Measurements from ENCODE around the gene HES4.

The HES4 gene, protein sequence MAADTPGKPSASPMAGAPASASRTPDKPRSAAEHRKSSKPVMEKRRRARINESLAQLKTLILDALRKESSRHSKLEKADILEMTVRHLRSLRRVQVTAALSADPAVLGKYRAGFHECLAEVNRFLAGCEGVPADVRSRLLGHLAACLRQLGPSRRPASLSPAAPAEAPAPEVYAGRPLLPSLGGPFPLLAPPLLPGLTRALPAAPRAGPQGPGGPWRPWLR

DNA sequence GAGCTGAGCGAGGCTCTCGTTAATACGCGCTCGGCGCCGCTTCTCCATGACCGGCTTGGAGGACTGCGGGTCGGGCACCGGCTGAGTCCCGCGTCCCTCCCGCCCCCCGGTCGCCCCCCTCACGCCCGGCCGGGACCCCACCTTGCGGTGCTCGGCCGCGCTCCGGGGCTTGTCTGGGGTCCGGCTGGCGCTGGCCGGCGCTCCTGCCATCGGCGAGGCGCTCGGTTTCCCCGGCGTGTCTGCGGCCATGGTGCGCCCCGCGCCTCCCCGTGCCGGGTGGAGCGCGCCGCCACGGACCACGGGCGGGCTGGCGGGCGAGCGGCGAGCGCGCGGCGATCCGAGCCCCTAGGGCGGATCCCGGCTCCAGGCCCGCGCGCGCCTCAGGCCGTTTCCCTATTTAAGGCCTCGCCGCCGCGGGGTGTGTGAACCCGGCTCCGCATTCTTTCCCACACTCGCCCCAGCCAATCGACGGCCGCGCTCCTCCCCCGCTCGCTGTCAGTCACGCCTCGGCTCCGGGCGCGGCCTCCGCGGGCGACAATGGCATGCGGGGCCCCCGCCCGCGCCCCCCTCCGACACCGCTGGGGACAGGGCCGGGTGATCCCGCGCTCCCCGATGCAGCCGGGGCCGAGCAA is at the start of gene HES4:
Gene HES4 (minus strand): TSS at position 373 of the 632 bp plus-strand sequence. CDS start 124 bp downstream, at position 249.
- peak; percentile 94 for DNase-seq (ENCODE audit: low spot score)

DNA sequence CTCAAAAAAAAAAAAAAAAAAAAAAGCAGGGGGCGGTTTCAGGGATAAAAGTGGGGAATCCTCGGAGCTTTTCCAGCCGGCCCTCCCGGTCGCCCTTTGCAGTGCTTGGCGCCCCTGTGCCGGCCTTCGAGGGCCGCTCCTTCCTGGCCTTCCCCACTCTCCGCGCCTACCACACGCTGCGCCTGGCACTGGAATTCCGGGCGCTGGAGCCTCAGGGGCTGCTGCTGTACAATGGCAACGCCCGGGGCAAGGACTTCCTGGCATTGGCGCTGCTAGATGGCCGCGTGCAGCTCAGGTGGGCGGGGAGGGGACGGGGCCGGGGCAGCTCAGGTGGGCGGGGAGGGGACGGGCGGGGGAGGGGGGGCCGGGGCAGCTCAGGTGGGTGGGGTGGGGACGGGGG is 48.9 kb upstream of the HES4 start:
- no peak for DNase-seq (ENCODE audit: low spot score)

DNA sequence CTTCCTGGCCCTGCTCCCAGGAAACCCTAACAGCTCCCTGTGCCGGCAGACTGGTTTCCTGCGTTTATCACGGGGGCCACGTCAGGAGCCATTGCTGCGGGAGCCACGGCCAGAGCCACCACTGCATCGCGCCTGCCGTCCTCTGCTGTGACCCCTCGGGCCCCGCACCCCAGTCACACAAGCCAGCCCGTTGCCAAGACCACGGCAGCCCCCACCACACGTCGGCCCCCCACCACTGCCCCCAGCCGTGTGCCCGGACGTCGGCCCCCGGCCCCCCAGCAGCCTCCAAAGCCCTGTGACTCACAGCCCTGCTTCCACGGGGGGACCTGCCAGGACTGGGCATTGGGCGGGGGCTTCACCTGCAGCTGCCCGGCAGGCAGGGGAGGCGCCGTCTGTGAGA is 48.1 kb upstream of the HES4 start:
- no peak for DNase-seq (ENCODE audit: low spot score)

DNA sequence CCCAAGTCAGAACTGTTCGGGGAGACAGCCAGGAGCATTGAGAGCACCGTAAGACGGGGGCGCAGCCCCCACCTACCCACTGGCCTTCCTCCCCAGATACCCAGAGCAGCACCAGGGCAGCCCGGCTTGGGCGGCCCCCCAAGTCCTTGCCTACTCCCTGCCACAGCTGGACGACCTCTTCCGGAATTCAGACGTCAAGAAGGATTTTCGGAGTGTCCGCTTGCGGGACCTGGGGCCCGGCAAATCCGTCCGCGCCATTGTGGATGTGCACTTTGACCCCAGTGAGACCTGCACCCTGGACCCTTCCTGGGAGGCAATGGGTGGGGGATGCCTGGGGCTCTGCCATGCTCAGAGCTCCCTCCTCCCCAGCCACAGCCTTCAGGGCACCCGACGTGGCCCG is 47.5 kb upstream of the HES4 start:
- no peak for DNase-seq (ENCODE audit: low spot score)

DNA sequence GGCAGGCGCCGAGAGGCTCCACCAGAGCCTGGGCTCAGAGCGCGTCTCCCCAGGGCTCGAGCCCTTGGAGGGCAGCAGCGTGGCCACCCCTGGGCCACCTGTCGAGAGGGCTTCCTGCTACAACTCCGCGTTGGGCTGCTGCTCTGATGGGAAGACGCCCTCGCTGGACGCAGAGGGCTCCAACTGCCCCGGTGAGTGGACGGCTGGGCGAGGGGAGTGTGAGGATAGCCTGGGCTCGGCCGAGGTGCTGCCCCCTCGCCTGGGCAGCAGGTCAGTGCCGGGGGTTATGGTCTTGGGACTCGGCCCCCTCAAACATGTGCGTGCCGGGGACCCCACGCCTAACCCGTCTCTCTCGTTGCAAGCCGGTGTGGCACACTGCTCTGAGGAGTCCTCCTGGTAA is 46.9 kb upstream of the HES4 start:
- DNase-seq (ENCODE audit: low spot score) = no peak

DNA sequence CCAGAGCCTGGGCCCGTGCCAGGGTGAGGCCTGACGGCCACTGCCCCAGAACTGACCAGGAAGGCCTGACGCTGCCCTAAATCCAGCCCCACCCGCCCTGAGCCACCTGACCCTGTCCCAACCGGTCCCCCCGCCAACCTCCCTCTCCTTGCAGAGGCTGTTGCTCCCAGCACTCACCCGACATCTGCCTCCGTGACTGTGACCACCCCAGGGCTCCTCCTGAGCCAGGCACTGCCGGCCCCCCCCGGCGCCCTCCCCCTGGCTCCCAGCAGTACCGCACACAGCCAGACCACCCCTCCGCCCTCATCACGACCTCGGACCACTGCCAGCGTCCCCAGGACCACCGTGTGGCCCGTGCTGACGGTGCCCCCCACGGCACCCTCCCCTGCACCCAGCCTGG is 46.3 kb upstream of the HES4 start:
- DNase-seq (ENCODE audit: low spot score) = no peak

DNA sequence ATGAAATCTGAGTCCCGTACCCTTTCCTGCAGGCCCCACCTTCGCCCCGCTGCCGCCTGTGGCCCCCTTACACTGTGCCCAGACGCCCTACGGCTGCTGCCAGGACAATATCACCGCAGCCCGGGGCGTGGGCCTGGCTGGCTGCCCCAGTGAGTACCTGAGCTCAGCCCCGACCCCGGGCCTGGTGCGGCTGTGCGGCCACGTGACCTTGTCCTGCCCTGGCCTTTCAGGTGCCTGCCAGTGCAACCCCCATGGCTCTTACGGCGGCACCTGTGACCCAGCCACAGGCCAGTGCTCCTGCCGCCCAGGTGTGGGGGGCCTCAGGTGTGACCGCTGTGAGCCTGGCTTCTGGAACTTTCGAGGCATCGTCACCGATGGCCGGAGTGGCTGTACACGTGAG is 45.2 kb upstream of the HES4 start:
- no peak for DNase-seq (ENCODE audit: low spot score)

DNA sequence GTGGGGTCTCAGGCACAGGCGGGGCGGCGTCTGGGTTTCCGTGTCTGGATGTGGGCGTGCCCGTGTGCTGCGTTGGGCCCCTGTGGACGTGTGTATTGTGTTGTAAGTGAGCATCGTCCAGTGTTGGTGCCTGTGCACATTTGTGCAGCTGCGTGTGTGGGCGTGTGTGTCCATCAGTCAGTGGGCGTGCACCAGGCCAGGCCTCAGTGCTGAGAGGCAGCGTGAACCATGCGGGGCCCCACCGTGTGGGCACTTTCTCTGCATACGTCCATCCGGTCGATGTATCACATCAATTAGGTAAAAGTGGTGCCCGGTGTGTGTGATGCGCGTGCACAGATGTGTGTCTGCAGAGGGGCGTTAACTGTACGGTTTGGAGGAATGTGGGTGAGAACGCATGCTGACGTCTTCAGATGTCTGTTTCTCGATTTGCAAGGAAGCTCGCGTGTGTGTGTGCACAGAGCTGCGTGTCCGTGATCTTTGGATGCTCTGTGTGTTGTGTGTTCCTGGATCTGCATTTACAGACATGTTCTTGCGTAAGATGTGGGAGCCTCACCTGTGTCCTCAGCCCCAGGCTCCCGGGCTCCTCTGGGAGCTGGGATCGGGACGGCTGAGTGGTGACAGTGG is 44.7 kb upstream of the HES4 start:
- DNase-seq (ENCODE audit: low spot score) = no peak

DNA sequence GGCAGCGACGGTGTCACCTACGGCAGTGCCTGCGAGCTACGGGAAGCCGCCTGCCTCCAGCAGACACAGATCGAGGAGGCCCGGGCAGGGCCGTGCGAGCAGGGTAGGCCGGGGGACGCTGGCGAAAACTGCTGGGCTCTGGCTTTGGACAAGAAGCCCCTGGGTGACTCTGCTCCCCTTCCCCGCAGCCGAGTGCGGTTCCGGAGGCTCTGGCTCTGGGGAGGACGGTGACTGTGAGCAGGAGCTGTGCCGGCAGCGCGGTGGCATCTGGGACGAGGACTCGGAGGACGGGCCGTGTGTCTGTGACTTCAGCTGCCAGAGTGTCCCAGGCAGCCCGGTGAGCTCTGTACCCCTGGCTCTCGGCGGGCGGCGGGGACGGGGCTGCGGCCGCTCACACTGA is 44.0 kb upstream of the HES4 start:
- no peak for DNase-seq (ENCODE audit: low spot score)

DNA sequence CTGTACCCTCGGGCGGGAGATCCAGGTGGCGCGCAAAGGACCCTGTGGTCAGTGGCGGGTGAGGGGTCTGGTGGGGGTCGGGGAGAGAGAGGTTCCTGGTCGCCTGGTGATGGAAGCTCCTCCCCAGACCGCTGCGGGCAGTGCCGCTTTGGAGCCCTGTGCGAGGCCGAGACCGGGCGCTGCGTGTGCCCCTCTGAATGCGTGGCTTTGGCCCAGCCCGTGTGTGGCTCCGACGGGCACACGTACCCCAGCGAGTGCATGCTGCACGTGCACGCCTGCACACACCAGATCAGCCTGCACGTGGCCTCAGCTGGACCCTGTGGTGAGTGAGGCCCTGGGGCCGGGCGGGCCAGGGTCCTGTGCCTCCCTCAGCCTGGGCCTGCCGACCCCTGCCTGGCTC is 43.5 kb upstream of the HES4 start:
- DNase-seq (ENCODE audit: low spot score) = no peak

DNA sequence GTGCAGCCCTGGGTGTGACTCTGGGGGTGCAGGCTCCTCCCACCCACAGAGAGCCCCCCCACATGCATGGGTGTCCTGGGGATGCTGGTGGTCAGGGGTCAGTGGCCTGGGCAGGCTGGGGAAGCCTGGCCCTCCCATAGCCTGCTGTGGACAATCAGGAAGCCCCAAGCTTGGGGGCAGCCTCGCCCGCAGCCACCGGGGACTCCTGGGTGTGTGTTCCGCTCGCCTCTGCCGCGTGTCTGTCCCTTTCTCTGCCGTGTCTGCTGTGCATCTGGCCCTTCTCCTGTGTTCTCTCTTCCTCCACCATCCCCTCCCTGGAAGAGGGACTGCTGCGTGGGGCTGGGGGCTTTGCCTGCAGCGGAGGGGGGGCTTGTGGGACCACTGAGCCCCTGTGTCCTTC is 42.9 kb upstream of the HES4 start:
- no peak for DNase-seq (ENCODE audit: low spot score)

DNA sequence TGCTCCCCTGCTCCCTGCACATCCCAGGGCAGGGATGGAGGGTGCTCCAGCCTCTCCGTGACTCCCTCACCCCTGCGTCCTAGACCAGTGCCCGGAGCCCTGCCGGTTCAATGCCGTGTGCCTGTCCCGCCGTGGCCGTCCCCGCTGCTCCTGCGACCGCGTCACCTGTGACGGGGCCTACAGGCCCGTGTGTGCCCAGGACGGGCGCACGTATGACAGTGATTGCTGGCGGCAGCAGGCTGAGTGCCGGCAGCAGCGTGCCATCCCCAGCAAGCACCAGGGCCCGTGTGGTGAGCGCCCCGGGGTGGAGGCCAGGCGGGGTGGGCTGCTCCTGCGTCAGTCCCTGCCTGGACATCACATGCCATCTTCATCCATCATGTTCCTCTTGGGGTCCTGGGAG is 42.0 kb upstream of the HES4 start:
- no peak for DNase-seq (ENCODE audit: low spot score)

DNA sequence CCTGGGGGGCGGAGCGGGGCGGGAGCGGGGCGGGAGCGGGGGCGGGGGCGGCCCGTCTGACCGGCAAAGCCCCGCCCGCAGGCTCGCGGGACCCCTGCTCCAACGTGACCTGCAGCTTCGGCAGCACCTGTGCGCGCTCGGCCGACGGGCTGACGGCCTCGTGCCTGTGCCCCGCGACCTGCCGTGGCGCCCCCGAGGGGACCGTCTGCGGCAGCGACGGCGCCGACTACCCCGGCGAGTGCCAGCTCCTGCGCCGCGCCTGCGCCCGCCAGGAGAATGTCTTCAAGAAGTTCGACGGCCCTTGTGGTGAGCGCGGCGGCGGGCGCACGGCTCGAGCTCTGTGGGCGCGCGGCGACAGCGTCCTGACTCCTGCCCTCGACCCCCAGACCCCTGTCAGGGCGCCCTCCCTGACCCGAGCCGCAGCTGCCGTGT is 41.2 kb upstream of the HES4 start:
- DNase-seq (ENCODE audit: low spot score) = no peak

DNA sequence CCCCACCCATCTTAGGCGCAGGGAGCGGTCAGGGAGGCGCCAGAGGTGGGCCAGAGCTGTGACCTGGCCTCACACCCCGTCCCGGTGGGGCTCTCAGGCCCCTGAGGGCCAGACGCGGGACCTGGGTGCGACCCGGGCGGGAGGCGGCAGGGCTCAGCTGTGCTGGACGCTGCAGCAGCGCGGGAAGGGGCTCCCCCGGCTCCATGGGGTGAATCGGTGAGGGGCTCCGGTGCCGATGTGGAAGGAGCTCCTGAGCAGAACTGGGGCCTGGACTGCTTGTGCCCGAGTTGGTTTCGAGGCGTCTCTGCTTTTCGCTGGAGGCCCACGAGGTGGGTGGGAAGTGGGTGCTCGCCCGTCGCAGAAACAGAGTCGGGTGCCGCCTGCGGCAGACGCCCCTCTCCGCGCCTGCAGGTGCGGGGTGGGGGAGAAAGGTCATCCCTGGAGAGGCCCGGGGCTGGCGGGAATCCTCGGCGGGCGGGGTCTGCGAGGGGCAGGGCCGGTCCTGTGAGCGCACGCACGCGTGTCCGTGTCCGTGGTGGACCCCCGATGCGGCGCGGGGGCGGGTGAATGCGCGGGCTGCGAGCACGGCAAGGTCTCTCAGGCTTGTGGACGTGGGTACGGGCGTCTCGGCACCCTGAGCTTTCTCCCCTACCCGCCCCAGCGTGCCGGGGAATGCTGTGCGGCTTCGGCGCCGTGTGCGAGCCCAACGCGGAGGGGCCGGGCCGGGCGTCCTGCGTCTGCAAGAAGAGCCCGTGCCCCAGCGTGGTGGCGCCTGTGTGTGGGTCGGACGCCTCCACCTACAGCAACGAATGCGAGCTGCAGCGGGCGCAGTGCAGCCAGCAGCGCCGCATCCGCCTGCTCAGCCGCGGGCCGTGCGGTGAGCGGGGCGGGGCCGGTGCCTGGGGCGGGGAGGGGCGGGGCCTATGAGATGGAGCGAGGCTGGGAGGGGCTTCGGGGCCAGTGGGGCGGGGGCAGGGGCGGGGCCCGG is 40.4 kb upstream of the HES4 start:
- DNase-seq (ENCODE audit: low spot score) = peak; percentile 98

DNA sequence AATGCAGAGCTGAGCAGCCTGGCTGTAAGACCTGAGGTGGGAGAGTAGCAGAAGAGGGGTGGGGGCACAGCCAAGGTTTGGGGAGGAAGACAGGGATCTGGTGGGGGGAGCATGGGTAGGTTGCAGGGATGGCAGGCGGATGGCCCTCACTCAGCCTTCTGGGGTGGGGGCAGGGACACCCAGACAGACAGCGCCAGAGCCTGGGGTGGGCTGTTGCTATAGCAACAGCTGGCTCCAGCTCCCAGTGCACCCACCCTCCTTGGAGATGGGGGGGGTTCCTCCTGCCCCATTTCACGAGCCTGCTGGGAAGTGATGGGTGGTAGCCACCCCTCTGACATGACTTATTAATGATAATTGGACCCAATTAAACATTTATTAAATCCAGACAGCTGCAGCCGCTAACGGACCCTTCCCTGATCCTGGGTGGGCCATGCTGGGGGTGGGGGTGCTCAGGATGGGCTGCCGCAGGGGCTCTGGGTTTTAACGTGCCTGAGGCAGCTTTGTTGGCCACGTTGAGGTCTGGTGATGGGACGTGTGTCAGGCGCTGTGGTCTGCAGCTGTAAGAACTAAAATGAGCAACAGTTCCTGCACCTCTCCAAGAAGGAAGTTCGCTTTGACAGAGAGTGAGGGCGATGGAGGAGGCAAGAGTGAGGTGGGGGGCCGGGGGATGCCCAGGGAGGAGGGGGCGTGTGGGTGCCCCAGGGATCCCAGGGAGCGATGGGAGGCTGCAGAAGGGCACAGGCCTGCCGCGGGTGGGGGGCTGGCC is 39.4 kb upstream of the HES4 start:
- DNase-seq (ENCODE audit: low spot score) = no peak

DNA sequence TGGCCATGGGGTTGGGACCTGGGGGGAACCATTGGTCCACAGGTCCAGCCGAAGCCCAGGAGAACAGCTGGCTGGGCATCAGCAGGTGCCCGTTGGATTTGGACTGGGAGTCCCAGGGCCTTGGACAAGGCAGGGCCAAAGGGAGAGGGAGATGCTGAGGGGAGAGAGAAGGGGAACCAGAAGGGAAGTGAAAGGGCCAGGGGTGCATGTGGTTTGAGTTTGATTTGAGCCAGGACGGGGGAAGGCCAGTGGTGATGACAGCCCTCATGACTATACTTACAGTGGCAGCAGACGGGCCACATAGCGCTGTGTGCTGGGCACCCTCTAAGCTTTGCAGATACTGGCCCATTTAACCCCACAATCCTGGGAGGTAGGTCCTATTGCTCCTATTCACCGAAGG is 38.8 kb upstream of the HES4 start:
- DNase-seq (ENCODE audit: low spot score) = no peak

DNA sequence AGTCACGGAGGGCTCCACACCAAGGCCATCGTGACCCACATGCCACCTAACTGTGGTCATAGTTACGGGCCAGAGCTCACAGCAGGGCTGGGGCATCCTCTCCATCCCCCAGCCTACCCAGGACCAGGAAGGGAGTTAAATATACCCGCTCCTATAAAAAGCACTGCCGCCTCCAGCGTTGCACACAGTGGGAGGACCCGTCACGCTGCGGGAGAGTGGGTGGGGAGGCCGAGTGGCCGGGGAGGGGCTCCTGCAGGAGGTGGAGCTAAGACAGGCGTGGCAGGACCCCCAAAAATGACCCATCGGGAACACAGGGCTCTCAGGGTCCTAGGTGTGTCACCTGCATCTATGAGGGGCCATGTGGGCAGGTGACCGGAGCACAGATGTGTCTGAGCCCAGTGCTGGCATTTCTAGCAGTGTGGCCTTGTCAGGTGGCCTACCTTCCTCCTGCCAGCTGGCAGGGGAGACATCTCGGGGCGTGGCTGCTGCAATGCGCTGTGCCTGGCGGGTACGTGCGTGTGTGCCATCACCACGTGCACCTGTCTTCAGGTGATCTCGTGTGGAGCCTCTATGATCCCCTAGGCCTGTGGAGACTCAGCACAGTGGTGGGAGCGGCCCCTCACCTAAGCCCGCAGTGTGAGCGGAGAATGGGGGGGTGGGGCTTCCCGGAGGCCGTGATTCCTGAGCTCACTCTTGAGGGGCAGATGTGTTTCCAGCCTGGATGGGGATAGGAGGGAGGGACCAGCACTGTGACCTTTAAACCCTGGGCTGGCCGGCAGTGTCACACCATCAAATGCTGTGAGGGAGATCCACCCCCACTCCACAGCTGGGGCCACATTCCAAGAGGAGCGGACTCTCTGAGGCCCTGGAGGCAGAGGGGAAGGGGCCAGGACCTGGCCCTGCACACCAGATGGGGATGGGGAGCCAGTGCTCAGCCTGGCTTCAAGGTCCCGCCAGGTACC is 37.8 kb upstream of the HES4 start:
- no peak for DNase-seq (ENCODE audit: low spot score)

DNA sequence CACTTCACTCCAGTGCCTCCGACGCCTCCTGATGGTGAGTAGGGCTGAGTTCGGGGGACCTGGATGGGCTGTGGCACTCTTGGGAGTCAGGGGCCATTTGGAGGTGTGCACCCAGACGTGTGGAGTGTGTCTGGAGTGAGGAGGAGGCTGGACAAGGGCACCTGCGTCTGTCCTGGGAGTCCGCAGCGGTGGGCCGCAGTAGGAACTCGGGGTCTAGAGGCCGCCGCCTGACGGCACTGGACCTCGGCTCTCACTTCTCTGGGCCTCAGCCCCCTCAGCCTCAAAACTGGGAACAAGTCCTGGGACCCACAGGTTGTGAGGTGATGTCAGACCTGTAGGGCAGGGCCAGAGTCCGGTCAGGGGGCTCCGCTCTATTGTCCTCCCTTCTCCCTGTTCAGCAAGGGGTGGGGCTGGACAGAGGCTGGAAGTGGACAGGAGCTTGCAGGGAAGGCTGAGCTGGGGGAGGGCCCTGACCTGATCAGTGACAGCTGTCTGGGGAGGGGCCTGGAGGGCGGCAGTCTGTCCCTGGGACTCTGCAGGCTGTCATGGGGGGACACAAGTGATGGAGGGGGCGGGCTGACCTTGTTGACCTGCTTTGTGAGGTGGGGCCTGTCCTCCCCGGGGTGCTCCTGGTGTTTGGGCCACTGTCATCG is 35.5 kb upstream of the HES4 start:
- DNase-seq (ENCODE audit: low spot score) = no peak

DNA sequence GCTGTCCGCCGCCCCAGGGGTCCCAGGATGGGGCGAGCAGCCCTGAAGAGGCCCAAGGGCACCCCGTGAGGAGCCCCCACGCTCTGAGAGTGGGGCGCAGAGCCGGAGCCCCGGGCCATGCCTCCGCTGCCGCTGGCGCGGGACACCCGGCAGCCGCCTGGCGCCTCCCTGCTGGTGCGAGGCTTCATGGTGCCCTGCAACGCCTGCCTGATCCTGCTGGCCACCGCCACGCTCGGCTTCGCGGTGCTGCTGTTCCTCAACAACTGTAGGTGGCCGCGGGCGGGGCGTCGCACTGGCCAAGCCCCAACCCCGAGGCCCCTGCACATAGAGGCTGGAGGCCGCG is 34.5 kb upstream of the HES4 start:
- no peak for DNase-seq (ENCODE audit: low spot score)
